Stimulated activated CD8-positive, alpha-beta memory T cell treated with anti-CD3 and anti-CD28 coated beads, Interleukin-7, amount 100 ng/mL, for 24 hours (primary cell): ENCODE results near the gene TRNP1.

Experiments
- DNase-seq: peaks from one replicate; pipeline ENCODE4 v3.0.0-alpha.2; 2020; ENCODE audit warnings: low read depth

The TRNP1 gene

GRCh38 chr1:27001570-27002360 is 8.3 kb downstream of the TRNP1 start:
- no peak for DNase-seq

- no peak for DNase-seq
Measured at GRCh38 chr1:27003745-27004470, 10.4 kb downstream of the TRNP1 start.

- no peak for DNase-seq
Measured at GRCh38 chr1:27004471-27005165, 11.1 kb downstream of the TRNP1 start.

GRCh38 chr1:27005166-27005530 is 11.7 kb downstream of the TRNP1 start:
- no peak for DNase-seq

- DNase-seq: no peak
Measured at GRCh38 chr1:27005648-27006496, 12.4 kb downstream of the TRNP1 start.

- DNase-seq: no peak
Measured at GRCh38 chr1:27006683-27007082, 13.2 kb downstream of the TRNP1 start.

GRCh38 chr1:27007909-27008582 is 14.6 kb downstream of the TRNP1 start:
- no peak for DNase-seq

- DNase-seq: no peak
Measured at GRCh38 chr1:27009601-27010197, 16.2 kb downstream of the TRNP1 start.

- no peak for DNase-seq
Measured at GRCh38 chr1:27010226-27010994, 16.9 kb downstream of the TRNP1 start.

GRCh38 chr1:27011058-27011764 is 17.7 kb downstream of the TRNP1 start:
- DNase-seq: no peak

GRCh38 chr1:27011976-27012563 is 18.6 kb downstream of the TRNP1 start:
- no peak for DNase-seq

GRCh38 chr1:27015260-27015659 is 21.8 kb downstream of the TRNP1 start:
- no peak for DNase-seq

- DNase-seq: no peak
Measured at GRCh38 chr1:27016376-27016775, 22.9 kb downstream of the TRNP1 start.

GRCh38 chr1:27017207-27017606 is 23.7 kb downstream of the TRNP1 start:
- DNase-seq: no peak

- no peak for DNase-seq
Measured at GRCh38 chr1:27018316-27018715, 24.8 kb downstream of the TRNP1 start.

GRCh38 chr1:27021354-27022031 is 28.0 kb downstream of the TRNP1 start:
- no peak for DNase-seq

- DNase-seq: no peak
Measured at GRCh38 chr1:27025718-27026117, 32.2 kb downstream of the TRNP1 start.
